ENCODE measurements around the gene ABCA2. TPM values are rescaled to one million over a fixed set of nuclear protein-coding genes. Genes with fewer than 3 reads are reported as not detected.

The ABCA2 gene
- polyA plus RNA-seq, 1 of the 3 experiments (the other 2 are of a cell fraction), result 34.7 TPM

- ChIA-PET POLR2A (no interaction called here), CTCF (interaction anchor here (0.6 to 2.1 kb wide), 3 partner anchors 7 to 70 kb away, joined by 3 to 7 read pairs (median 3); no protein-coding TSS in a partner anchor)
- Histone ChIP-seq H2AFZ (ENCODE audit: low read depth) (no peak overlapping the region), H4K20me1 (ENCODE audit: insufficient read depth) (0 out of 2 replicates have a peak, but pooled peaks cover 4% of the 10 kb centered on the region), H3F3A (replicated peaks; ENCODE audit: insufficient read depth) (no peaks in the 10 kb centered on the region), H3K27ac (ENCODE audit: low read depth in 2 of 2, low read length in 1 of 2) (no peak overlapping the region), H3K4me1 (ENCODE audit: control insufficient read depth in 1 of 2, insufficient read depth in 2 of 2, low read depth in 1 of 2, low read length in 1 of 2) (no peaks in the 10 kb centered on the region), H3K36me3 (replicated peaks in 1 of 2; ENCODE audit: control insufficient read depth in 1 of 2, insufficient read depth in 2 of 2, low read length in 1 of 2) (peaks cover 0 to 13% of the 10 kb centered on the region in 2 experiments), H3K9me2 (no peaks in the 10 kb centered on the region), H3K9ac (no peak overlapping the region), H3K79me2 (ENCODE audit: insufficient read depth) (no peaks in the 10 kb centered on the region), H3K27me3 (ENCODE audit: insufficient read depth) (no peaks in the 10 kb centered on the region), H3K4me3 (ENCODE audit: low read depth in 2 of 2, low read length in 1 of 2) (no peak overlapping the region), H3K9me3 (no peaks in the 10 kb centered on the region), H3K4me2 (no peak overlapping the region)
- 96% methylated on average over 31 of the region's 45 CpGs for WGBS (ENCODE audit: low lambda C conversion rate)
- TF ChIP-seq RXRA (IDR thresholded peaks at IDR 0.05; ENCODE audit: borderline replicate concordance, low read depth) (no peak), JUND (IDR thresholded peaks at IDR 0.05) (no peak), IRF3 (IDR thresholded peaks at IDR 0.05; ENCODE audit: low read depth, low read length) (no peak), MEF2A (IDR thresholded peaks at IDR 0.05; ENCODE audit: borderline replicate concordance, low read depth) (no peak)
- no peak for DNase-seq
These were observed 10.1 kb downstream of the ABCA2 start for GRCh38 chr9:137017791-137018497.

GRCh38 chr9:137017071-137017470, 11.0 kb downstream of the ABCA2 start:
- Histone ChIP-seq H3K27ac (ENCODE audit: low read depth in 2 of 2, low read length in 1 of 2) (no peak overlapping the region), H3K9me2 (no peaks in the 10 kb centered on the region), H3K9me3 (no peaks in the 10 kb centered on the region), H3K4me2 (no peak overlapping the region), H3K36me3 (replicated peaks in 1 of 2; ENCODE audit: control insufficient read depth in 1 of 2, insufficient read depth in 2 of 2, low read length in 1 of 2) (peaks cover 0 to 17% of the 10 kb centered on the region in 2 experiments), H3K27me3 (ENCODE audit: insufficient read depth) (no peaks in the 10 kb centered on the region), H3F3A (replicated peaks; ENCODE audit: insufficient read depth) (no peaks in the 10 kb centered on the region), H2AFZ (ENCODE audit: low read depth) (no peak overlapping the region), H3K4me3 (ENCODE audit: low read depth in 2 of 2, low read length in 1 of 2) (no peak overlapping the region), H3K9ac (no peak overlapping the region), H3K79me2 (ENCODE audit: insufficient read depth) (no peaks in the 10 kb centered on the region), H4K20me1 (ENCODE audit: insufficient read depth) (0 out of 2 replicates have a peak, but pooled peaks cover 4% of the 10 kb centered on the region), H3K4me1 (ENCODE audit: control insufficient read depth in 1 of 2, insufficient read depth in 2 of 2, low read depth in 1 of 2, low read length in 1 of 2) (no peaks in the 10 kb centered on the region)
- TF ChIP-seq EZH2phosphoT487 (IDR thresholded peaks at IDR 0.05; ENCODE audit: borderline replicate concordance, low read depth), result no peak
- TF ChIP-seq NFIC (IDR thresholded peaks at IDR 0.05; ENCODE audit: borderline replicate concordance), result no peak
- no peak for TF ChIP-seq EP300 (IDR thresholded peaks at IDR 0.05; ENCODE audit: borderline replicate concordance in 1 of 2, low read depth in 1 of 2, low read length in 1 of 2)
- no peak for TF ChIP-seq RCOR1 (IDR thresholded peaks at IDR 0.05; ENCODE audit: low read length)
- TF ChIP-seq CTCF (IDR thresholded peaks at IDR 0.05), result no peak
- TF ChIP-seq TCF12 (IDR thresholded peaks at IDR 0.05), result no peak
- TF ChIP-seq MXI1 (IDR thresholded peaks at IDR 0.05; ENCODE audit: low read depth, low read length), result no peak
- no peak for TF ChIP-seq ELF1 (IDR thresholded peaks at IDR 0.05)
- no peak for TF ChIP-seq RFX5 (IDR thresholded peaks at IDR 0.05; ENCODE audit: low read length)
- WGBS (ENCODE audit: low lambda C conversion rate), result 93% methylated on average over 24 of the region's 28 CpGs
- CTCF ChIA-PET, result interaction anchor here (1.3 kb wide), 1 partner anchor 8 kb away, joined by 3 read pairs; no protein-coding TSS in a partner anchor
- POLR2A ChIA-PET, result no interaction called here
- DNase-seq, result no peak

Measured in SK-N-SH (cell line).